Naive B cell (primary cell): ENCODE data around the gene LBX1. TPM values are rescaled to one million over a fixed set of nuclear protein-coding genes. Genes with fewer than 3 reads are reported as not detected.

ENCODE experiments used
- ATAC-seq, 2 donors: fragments of 150-1000 bp; cut with Tn5 transposase; 2 replicates each; pipeline ENCODE4 v1.10.0; 2021; ENCODE audit warnings: low read depth in 2 of 2, mild to moderate bottlenecking in 2 of 2, moderate library complexity in 2 of 2
- DNase-seq: peaks from one replicate; pipeline ENCODE4 v3.0.0; 2022
- H3K27ac Mint-ChIP-seq, 6 donors: one replicate each; pipeline ENCODE4 v1.8.0; 2020 to 2022; ENCODE audit warnings: mild to moderate bottlenecking in 6 of 6, mixed read lengths in 6 of 6, moderate library complexity in 5 of 6, inconsistent platforms in 2 of 6
- H3K27me3 Mint-ChIP-seq, 3 donors: one replicate each; pipeline ENCODE4 v1.8.0; 2021 to 2022; ENCODE audit warnings: mixed read lengths in 3 of 3, mild to moderate bottlenecking in 1 of 3
- H3K36me3 Mint-ChIP-seq, 2 donors: one replicate each; pipeline ENCODE4 v1.8.0; 2020 to 2022; ENCODE audit warnings: mixed read lengths in 2 of 2, inconsistent platforms in 1 of 2, mild to moderate bottlenecking in 1 of 2
- H3K4me1 Mint-ChIP-seq, 3 donors: one replicate each; pipeline ENCODE4 v1.8.0; 2020 to 2022; ENCODE audit warnings: mixed read lengths in 3 of 3, inconsistent platforms in 1 of 3, mild to moderate bottlenecking in 1 of 3, moderate library complexity in 1 of 3
- H3K4me3 Mint-ChIP-seq, 8 donors: one replicate each; pipeline ENCODE4 v1.8.0; 2020 to 2022; ENCODE audit warnings: mild to moderate bottlenecking in 8 of 8, mixed read lengths in 8 of 8, moderate library complexity in 8 of 8, inconsistent platforms in 2 of 8
- H3K9me3 Mint-ChIP-seq, 7 donors: one replicate each; pipeline ENCODE4 v1.8.0; 2020 to 2022; ENCODE audit warnings: mixed read lengths in 7 of 7, mild to moderate bottlenecking in 5 of 7, inconsistent platforms in 2 of 7, moderate library complexity in 1 of 7
- polyA plus RNA-seq, 6 donors: library from polyadenylated mRNA; unstranded; fragments of 300-500 nt; fragmentation: Illumina TruSeq; gene quantifications; one replicate each; pipeline ENCODE4 v1.2.3, GENCODE V29; 2021; ENCODE audit warnings: low read depth in 6 of 6

LBX1 gene
- polyA plus RNA-seq, 6 donors from 2014 or later: not detected

GRCh38 chr10:101219946-101220451, 9.3 kb downstream of the LBX1 start:
- Mint-ChIP-seq H3K9me3 (peaks cover 0 to 13% (median 3%) of the 10 kb centered on the region in 7 donors), H3K36me3 (peaks cover 2 to 12% of the 10 kb centered on the region in 2 donors), H3K4me3 (peak overlapping the region in 2 of 8 donors; percentile 18 to 64), H3K27me3 (peaks cover 70 to 89% (median 77%) of the 10 kb centered on the region in 3 donors), H3K27ac (peak overlapping the region in 2 of 6 donors; percentile 54 to 87), H3K4me1 (peaks cover 31 to 51% (median 41%) of the 10 kb centered on the region in 3 donors)
- no peak for ATAC-seq
- DNase-seq: no peak

GRCh38 chr10:101219139-101219945, 9.9 kb downstream of the LBX1 start:
- H3K36me3 Mint-ChIP-seq: peaks cover 0 to 7% of the 10 kb centered on the region in 2 donors
- ATAC-seq: no peak
- no peak for DNase-seq
- H3K4me1 Mint-ChIP-seq: peaks cover 32 to 54% (median 42%) of the 10 kb centered on the region in 3 donors
- peak overlapping the region in 4 of 6 donors; percentile 41 to 90 (median 62) for H3K27ac Mint-ChIP-seq
- peak overlapping the region in 2 of 8 donors; percentile 44 to 64 for H3K4me3 Mint-ChIP-seq
- peaks cover 0 to 11% (median 2%) of the 10 kb centered on the region in 7 donors for H3K9me3 Mint-ChIP-seq
- H3K27me3 Mint-ChIP-seq: peaks cover 72 to 89% (median 77%) of the 10 kb centered on the region in 3 donors

- ATAC-seq: no peak
- Mint-ChIP-seq H3K9me3 (peaks cover 0 to 7% (median 0%) of the 10 kb centered on the region in 7 donors), H3K27me3 (peaks cover 69 to 89% (median 75%) of the 10 kb centered on the region in 3 donors), H3K36me3 (no peaks in the 10 kb centered on the region), H3K4me1 (peaks cover 29 to 56% (median 44%) of the 10 kb centered on the region in 3 donors), H3K4me3 (peak overlapping the region in 6 of 8 donors; percentile 9 to 82 (median 46)), H3K27ac (peak overlapping the region in 4 of 6 donors; percentile 53 to 94 (median 90))
- no peak for DNase-seq
Observed at GRCh38 chr10:101218351-101219138, 10.7 kb downstream of the LBX1 start.

GRCh38 chr10:101217450-101218281, 11.6 kb downstream of the LBX1 start:
- Mint-ChIP-seq H3K4me1 (peaks cover 31 to 52% (median 38%) of the 10 kb centered on the region in 3 donors), H3K27me3 (peaks cover 66 to 89% (median 77%) of the 10 kb centered on the region in 3 donors), H3K36me3 (no peaks in the 10 kb centered on the region), H3K27ac (peak overlapping the region in 5 of 6 donors; percentile 53 to 94 (median 89)), H3K4me3 (peak overlapping the region in 7 of 8 donors; percentile 29 to 82 (median 67)), H3K9me3 (peaks cover 0 to 7% (median 0%) of the 10 kb centered on the region in 7 donors)
- ATAC-seq (no peak), DNase-seq (no peak)

- no peak for DNase-seq
- H3K9me3 Mint-ChIP-seq: peaks cover 0 to 7% (median 0%) of the 10 kb centered on the region in 7 donors
- ATAC-seq: no peak
- H3K36me3 Mint-ChIP-seq: no peaks in the 10 kb centered on the region
- H3K27me3 Mint-ChIP-seq: peaks cover 65 to 89% (median 77%) of the 10 kb centered on the region in 3 donors
- peaks cover 25 to 47% (median 32%) of the 10 kb centered on the region in 3 donors for H3K4me1 Mint-ChIP-seq
- H3K4me3 Mint-ChIP-seq: peak overlapping the region in 7 of 8 donors; percentile 67 to 85 (median 79)
- H3K27ac Mint-ChIP-seq: peak overlapping the region in 4 of 6 donors; percentile 53 to 97 (median 88)
Observed at GRCh38 chr10:101217044-101217425, 12.2 kb downstream of the LBX1 start.

DNA sequence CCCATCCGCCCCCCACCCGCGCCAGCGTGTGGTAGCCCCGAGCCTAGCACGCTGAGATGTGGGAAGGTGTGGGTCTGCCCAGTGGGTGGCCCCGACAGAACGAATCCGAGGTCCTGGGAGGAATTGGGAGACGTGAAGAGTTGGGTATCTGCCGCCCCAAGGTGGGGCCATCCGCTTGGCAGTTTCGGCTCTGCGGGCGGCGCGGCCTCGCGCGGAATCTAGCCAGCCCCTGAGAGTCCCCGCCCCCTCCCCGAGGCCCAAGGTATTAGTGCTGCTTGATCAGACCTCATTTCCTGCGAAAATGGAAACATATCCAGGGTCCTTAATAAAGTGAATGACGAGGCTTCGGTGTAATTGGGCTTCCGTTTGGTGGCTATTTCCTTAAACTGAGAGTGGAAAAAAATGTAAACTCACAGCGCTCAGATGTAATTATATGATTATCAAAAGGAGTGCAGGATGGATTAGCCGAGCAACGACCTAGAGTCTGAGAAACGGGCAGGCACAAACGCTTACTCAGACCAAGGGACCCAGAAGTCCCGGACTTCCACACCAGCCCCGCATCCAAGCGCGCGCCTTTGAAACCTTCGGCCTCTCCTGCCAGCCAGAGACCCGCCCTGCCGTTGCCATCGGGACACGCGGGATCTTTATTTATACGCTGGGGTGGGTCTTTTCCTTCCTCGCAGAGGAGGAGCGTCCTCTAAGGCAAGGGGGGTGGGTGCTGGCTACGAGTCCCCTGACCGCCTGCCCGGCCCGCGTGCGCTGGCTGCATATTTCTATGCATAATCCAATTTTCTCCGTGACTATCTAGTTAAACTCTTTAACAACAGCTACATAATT, 12.8 kb downstream of the LBX1 start:
- Mint-ChIP-seq H3K9me3 (peaks cover 0 to 7% (median 0%) of the 10 kb centered on the region in 7 donors), H3K27me3 (peaks cover 65 to 89% (median 77%) of the 10 kb centered on the region in 3 donors), H3K36me3 (no peaks in the 10 kb centered on the region), H3K4me1 (peaks cover 22 to 43% (median 29%) of the 10 kb centered on the region in 3 donors), H3K4me3 (peak overlapping the region; percentile 67 to 85 (median 77)), H3K27ac (peak overlapping the region in 5 of 6 donors; percentile 34 to 97 (median 91))
- DNase-seq: no peak
- peak in 1 of 2 donors; percentile 13 for ATAC-seq

DNA sequence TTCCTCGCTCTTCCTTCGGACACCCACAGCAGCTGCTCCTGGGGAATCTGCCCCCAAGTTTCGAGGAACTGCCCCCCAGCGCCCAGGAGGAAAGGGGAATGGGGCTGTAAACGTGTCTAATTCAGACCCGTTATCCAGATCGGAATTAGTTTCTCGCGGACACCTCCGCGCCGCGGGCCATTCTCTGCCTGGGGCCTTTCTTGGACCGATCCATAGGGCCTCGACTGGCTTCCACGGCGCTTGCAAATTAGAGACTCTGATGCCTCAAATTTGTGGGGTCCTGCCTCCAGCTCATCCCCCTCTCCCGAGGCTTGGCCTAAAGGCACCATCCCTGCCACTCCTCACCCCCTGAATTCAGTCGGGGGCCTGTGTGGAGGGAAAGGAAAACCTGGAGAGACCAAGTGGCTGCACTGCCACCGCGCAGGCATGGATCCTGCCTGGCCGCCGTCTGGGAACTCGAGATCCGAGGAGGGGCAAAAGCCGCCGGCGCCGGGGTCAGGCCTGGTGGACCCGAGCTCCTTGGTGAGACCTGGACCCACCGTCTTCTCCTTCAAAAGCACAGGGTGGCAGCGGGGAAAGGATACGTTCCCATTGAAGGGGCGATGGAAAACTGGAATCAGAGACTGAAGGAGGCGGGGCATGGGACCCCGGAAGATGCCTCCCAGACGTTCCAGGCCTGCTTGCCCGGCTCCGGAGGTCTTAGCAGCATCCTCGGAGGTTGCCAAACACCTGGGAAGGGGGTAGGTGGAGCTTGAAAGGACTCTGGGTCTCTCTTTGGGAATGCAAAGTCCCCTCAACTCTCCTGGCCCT, 13.7 kb downstream of the LBX1 start:
- H3K36me3 Mint-ChIP-seq: no peaks in the 10 kb centered on the region
- peaks cover 22 to 43% (median 29%) of the 10 kb centered on the region in 3 donors for H3K4me1 Mint-ChIP-seq
- H3K27ac Mint-ChIP-seq: peak overlapping the region in 3 of 6 donors; percentile 32 to 93 (median 34)
- peak overlapping the region in 7 of 8 donors; percentile 19 to 85 (median 68) for H3K4me3 Mint-ChIP-seq
- peaks cover 63 to 89% (median 77%) of the 10 kb centered on the region in 3 donors for H3K27me3 Mint-ChIP-seq
- DNase-seq: no peak
- peaks cover 0 to 7% (median 0%) of the 10 kb centered on the region in 7 donors for H3K9me3 Mint-ChIP-seq
- no peak for ATAC-seq

- Mint-ChIP-seq H3K4me3 (peak overlapping the region; percentile 36 to 88 (median 74)), H3K9me3 (peaks cover 0 to 7% (median under 1%) of the 10 kb centered on the region in 7 donors), H3K27ac (peak overlapping the region in 3 of 6 donors; percentile 28 to 95 (median 88)), H3K27me3 (peaks cover 61 to 89% (median 77%) of the 10 kb centered on the region in 3 donors), H3K36me3 (no peaks in the 10 kb centered on the region), H3K4me1 (peaks cover 22 to 43% (median 29%) of the 10 kb centered on the region in 3 donors)
- DNase-seq (peak; percentile 67), ATAC-seq (peak; percentile 77 to 80)
Observed at GRCh38 chr10:101214446-101215396, 14.5 kb downstream of the LBX1 start.

- Mint-ChIP-seq H3K9me3 (peaks cover 0 to 6% (median 3%) of the 10 kb centered on the region in 7 donors), H3K27ac (no peak overlapping the region), H3K36me3 (no peaks in the 10 kb centered on the region), H3K27me3 (peaks cover 52 to 87% (median 74%) of the 10 kb centered on the region in 3 donors), H3K4me1 (peaks cover 2 to 3% (median 3%) of the 10 kb centered on the region in 3 donors), H3K4me3 (no peak overlapping the region)
- no peak for DNase-seq
- no peak for ATAC-seq
Observed at GRCh38 chr10:101208543-101208942, 20.7 kb downstream of the LBX1 start.

- H3K4me1 Mint-ChIP-seq: no peaks in the 10 kb centered on the region
- ATAC-seq (no peak), DNase-seq (no peak)
- no peak overlapping the region for H3K27ac Mint-ChIP-seq
- H3K9me3 Mint-ChIP-seq: peaks cover 0 to 10% (median 4%) of the 10 kb centered on the region in 7 donors
- no peak overlapping the region for H3K4me3 Mint-ChIP-seq
- peaks cover 52 to 82% (median 74%) of the 10 kb centered on the region in 3 donors for H3K27me3 Mint-ChIP-seq
- H3K36me3 Mint-ChIP-seq: no peaks in the 10 kb centered on the region
Observed at GRCh38 chr10:101207026-101207425, 22.2 kb downstream of the LBX1 start.
